GM21825 (cell line): ENCODE data around the gene WDR38.

ENCODE experiments used
- ATAC-seq: cut with Tn5 transposase; IDR thresholded peaks from one replicate; pipeline ENCODE4 v1.9.1; 2021; ENCODE audit warnings: mild to moderate bottlenecking, moderate library complexity; ENCODE audit not compliant: unreplicated experiment

WDR38 gene

GRCh38 chr9:124878518-124878917 lies 25.3 kb downstream of the WDR38 start:
- ATAC-seq = no peak

GRCh38 chr9:124879226-124879625 lies 26.0 kb downstream of the WDR38 start:
- ATAC-seq = no peak

- no peak for ATAC-seq
Observed at GRCh38 chr9:124880501-124880900, 27.2 kb downstream of the WDR38 start.

GRCh38 chr9:124881138-124881743 lies 28.0 kb downstream of the WDR38 start:
- ATAC-seq = no peak

GRCh38 chr9:124882231-124882630 lies 29.0 kb downstream of the WDR38 start:
- no peak for ATAC-seq

- no peak for ATAC-seq
Observed at GRCh38 chr9:124884376-124884775, 31.1 kb downstream of the WDR38 start.

GRCh38 chr9:124885551-124885950 lies 32.3 kb downstream of the WDR38 start:
- no peak for ATAC-seq

GRCh38 chr9:124886461-124886860 lies 33.2 kb downstream of the WDR38 start:
- ATAC-seq = no peak

- ATAC-seq = no peak
Observed at GRCh38 chr9:124886866-124887492, 33.7 kb downstream of the WDR38 start.

GRCh38 chr9:124887832-124888231 lies 34.6 kb downstream of the WDR38 start:
- ATAC-seq = no peak

GRCh38 chr9:124889006-124889405 lies 35.7 kb downstream of the WDR38 start:
- no peak for ATAC-seq

GRCh38 chr9:124890179-124890578 lies 36.9 kb downstream of the WDR38 start:
- no peak for ATAC-seq

- no peak for ATAC-seq
Observed at GRCh38 chr9:124894035-124894740, 40.9 kb downstream of the WDR38 start.

- ATAC-seq = no peak
Observed at GRCh38 chr9:124894741-124895170, 41.5 kb downstream of the WDR38 start.

GRCh38 chr9:124897570-124898460 lies 44.6 kb downstream of the WDR38 start:
- no peak for ATAC-seq

GRCh38 chr9:124899845-124900244 lies 46.6 kb downstream of the WDR38 start:
- ATAC-seq = no peak

- no peak for ATAC-seq
Observed at GRCh38 chr9:124906966-124907365, 53.7 kb downstream of the WDR38 start.
